NCI-H2081 (cell line): ENCODE data around the gene ZNF367.
A peak's percentile ranks its signal among the peaks of the same experiment; 100 is the strongest.

Experiments used
- DNase-seq, 2 experiments: peaks; one replicate each; lab custom pipeline; 2025; lab: John Stamatoyannopoulos, UW

Gene ZNF367

DNA sequence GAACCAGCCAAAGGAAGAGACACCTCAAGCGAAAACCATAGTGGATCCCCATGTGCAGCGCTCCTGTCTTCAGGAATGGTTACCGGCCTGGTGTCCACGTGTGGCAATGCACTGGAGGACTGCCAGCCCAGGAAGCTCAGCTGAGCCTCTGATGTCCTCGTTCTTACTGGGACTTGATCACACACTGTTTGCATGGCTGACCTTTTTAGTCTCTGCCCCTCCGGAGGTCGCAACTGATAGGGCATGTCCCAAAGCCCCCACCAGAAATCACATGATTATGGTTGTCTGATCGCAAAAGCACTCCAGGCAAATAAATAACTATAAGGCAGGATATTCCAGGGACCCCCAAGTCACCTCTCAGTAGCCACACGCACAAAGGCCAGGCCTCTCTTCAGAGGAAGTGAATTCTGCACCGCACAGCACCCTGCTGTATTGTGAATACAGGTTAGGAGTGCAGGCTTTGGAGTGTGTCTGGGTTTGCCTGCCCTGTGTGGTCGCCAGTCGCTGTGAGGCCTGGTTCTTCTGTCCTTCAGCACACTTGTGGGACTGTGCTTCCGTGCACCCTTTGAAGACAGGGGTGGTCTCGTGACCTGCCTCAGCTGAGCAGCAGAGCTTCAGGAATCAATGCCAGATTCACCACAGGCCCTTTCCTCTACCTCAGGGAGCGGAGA is 18.4 kb upstream of the ZNF367 start:
- DNase-seq, result no peak

- no peak for DNase-seq
Observed at GRCh38 chr9:96436063-96436455, 17.9 kb upstream of the ZNF367 start.

DNA sequence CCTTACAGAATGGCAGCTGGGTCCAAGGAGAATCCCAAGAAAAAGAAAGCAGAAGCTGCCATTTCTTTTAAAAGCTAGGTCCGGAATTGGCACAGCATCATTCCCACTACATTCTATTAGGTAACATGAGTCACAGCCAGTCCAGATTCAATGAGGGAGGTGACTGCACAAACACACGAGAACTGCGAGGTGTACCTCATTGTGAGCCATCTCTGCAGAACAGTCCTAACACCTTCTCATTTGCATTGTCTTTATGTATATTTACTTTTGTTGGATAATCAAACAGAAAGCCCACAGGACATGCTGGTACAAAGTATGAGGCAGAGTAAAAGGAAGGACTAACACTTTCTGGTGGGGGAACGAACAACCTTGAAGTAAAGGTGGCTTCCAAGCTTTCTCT is 17.2 kb upstream of the ZNF367 start:
- DNase-seq, result no peak

GRCh38 chr9:96430377-96430776 is 12.2 kb upstream of the ZNF367 start:
- DNase-seq, result no peak

DNA sequence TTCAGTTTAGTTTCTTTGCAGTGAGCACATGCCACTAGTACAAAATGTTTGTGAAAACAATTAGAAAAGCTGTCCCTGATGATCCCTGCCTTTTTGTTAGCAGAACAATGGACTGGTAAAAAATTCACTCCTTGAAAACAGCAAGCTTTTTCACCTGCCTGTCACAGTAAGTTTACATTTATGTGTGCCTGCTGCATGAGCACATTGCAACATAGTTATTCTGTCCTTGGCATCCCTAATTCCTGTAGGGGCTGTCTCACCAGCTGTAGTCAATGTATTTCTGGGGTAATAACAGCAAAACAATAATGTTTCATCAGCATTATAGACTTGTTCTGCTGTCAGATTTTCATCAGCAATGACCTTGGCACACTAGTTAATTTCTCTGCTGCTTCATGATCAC is 11.6 kb upstream of the ZNF367 start:
- DNase-seq, result no peak

DNA sequence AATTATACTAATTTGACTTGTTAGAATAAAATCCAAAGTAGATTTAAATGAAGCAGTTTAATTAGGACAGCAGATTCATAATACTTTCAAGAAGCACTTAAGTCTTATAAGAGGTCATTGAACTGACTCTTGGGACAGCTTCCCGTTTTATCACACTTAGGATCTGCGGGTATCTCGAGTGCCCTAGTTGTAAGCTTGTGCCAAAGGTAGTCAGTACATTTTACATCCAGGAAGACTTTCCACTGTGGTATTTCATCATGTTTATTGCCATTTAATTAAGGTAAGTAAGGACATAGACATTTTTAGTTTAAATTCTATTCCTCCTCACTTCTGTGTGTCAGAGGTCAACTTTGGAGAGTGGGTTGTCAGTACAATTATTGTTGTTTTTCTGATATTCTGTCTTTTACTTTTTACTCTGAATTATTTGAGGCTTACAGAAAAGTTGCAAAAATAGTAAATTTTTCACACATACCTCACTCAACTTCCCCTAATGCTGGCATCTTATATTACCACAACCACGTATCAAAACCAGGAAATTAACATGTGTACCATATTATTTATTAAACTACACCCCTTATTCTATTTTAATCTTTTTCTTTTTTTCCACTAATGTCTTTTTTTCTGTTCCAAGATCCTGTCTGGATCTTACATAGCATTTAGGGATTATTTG is 7.5 kb upstream of the ZNF367 start:
- no peak for DNase-seq

DNA sequence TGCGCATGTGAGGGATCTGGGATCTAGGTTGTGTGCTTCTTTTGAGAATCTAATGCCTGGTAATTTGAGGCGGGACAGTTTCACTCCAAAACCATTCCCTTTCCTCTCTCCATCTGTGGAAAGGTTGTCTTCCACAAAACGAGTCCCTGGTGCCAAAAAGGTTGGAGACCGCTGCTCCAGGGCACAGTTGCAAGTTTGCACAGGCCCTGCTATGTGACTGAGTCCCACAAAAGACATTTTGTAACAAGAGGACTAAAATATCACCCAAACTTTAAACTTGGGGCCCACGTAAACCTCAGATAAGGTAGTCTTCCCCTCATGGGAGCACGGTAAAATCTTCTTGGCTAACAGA is 5.8 kb upstream of the ZNF367 start:
- no peak for DNase-seq

DNA sequence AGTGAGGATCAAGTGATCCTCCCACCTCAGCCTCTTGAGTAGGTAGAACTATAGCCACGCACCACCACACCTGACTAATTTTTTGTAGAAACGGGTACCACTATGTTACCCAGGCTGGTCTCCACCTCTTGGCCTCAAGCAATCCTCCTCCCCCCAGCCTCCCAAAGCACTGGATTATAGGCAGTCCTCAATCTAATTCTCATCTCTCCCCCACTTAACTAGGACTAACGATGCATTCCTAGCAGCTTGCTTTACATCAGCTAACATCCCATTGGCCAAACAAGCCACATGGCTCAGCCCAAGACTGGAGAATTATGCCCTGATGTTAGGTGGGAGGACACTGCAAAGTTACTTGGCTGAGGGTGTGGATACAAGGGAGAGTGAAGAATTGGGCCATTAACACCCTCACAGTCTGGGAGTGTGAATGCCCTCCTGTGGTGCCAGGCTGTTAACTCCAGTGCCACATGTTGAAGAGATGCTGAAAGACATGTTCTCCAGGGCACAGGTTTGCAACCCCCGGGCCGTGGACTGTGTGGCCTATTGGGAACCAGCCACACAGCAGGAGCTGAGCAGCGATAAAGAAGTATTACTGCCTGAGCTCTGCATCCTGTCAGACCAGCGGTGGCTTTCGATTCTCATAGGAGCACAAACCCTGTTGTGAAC is 5.3 kb upstream of the ZNF367 start:
- DNase-seq, result no peak

GRCh38 chr9:96420468-96421219 is 2.5 kb upstream of the ZNF367 start:
- DNase-seq, result peak in 1 of 2 experiments; percentile 21

DNA sequence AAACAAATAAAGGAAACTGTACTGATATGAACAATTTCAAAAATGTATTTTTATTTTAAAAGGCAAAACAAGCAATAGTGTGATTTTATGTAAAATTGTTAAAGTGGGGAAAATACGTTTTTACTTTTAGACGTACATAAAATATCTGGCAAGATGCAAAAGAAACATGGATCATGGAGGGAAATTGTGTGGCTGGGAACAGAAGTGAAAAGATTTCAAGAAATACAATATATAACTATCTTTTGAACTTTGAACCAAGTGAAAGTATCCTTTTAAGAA is 1.5 kb upstream of the ZNF367 start:
- no peak for DNase-seq

DNA sequence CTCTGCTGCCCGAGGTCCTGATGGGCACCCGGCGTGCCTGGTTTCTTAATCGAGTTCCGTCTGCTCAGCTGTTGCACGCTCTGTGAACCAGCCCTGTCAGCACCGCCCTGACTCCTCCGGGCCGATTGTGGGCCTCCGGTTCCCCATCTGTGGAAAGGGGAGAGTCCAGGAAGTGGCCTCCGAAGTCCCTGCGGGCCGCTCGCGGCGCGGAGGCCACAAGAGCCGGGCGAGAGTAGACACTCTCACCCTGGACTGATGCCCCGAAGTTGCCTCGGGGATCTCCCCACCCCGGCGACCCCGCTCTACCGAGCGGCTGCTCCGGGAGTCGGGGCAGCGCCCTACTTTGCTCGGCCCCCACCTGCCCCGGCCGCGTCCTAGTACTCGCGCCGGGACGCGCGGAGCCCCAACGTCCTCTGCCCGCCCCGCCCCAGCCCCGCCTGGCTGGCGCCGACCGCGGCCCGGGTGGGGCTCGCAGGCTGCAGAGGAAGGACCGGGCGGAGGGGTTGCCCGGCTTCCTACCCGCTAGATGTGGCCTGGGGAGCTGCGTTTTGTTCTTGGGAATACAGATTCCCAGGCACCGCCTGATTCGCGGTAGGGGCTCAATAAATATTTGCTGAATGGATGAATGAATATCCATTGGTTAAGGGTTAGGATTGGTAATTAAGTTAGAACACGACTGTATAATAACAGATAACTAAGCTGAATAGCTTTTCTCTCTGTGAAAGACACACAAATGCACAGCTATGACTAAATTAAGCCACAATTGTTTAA is 935 bp upstream of the ZNF367 start:
- peak; percentile 83 to 92 for DNase-seq

DNA sequence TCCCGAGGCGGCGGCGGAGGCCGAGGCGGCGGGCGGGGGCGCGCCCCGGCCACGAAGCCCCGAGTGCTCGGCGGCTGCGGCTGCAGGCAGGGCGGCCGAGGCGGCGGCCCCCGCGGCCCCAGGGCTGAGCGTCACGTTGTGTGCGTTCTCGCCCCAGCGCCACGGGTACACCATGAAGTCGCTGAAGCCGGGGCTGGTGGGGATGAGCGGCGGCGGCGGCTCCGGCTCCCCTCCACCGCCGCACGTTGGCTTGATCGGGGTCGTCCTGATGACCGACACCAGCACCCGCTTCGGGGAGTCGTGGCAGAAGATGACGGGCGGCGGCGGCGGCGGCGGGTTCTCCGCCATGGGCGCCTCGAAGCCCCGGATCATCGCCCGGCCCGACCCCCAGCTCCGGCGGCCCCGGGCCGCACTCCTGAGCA is 498 bp downstream of the ZNF367 start:
- DNase-seq, result peak in 1 of 2 experiments; percentile 52

GRCh38 chr9:96417051-96417586 is 1.1 kb downstream of the ZNF367 start:
- peak; percentile 85 to 89 for DNase-seq

DNA sequence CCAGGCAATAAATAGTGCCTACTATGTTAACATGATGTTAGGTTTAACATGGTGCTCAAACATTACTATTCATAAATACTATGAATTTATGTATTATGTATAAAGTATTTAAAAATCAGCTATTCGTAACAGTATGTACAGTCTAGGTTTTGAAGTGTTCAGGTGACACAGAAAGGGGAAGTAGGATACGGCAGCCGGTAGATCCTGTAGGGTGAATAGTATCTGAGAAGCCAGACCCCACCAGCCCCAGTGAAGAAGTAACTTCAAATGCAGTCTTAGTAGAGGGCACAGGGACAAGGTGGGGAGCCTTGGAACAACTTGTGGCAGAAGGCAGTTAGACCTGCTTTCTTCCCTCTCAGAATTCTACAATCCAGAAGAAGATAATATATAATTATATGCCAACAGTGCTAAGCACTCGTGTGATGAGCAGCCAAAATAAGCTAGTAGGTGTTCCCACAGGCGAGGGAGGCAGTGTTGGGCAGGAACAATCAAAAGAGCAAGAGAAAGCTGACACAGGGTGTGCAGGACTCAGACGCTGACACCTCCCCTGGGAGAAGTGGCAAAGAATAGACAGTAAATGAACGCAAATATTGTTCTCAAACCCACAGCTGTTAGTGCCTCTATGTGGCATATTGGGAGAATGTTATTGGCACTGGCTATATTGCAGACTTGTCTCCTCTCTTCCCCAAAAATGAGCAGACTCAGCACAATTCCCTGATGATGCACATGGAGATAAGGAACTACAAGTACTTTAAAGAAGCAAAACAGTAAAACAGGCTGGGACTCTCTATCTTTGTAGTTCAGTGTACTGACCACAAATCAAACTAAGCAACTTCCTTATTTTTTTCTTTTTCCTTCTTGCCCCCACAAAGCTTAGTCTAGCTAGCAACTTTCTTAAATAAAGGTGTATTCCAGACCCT is 4.6 kb downstream of the ZNF367 start:
- DNase-seq, result peak; percentile 59 to 72

DNA sequence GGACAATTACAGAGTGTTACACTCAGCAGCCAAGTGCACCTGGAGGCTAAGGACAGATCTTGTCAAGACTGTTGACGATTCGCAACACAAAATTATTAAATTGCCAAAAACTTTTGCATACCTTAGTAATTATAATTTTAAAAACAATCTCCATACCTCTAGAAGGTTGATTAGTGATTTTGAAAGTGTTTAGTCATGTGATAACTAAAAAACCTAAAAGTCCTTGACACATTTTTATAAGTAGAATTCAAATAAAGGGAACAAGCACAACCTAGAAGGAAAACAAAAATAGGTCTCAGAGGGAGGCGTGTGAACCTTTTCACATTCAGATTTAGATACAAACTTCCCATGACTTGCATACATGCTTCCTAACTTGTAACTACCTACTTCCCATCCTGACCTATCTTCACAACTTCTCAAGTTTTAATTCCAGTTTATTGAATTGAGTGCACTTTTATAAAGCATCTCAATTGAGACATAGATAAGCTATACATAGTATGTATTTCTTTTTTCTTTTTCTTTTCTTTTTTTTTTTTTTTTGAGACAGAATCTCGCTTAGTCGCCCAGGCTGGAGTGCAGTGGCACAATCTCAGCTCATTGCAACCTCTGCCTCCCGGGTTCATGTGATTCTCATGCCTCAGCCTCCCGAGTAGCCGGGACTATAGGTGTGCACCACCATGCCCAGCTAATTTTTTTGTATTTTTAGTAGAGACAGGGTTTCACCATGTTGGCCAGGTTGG is 5.8 kb downstream of the ZNF367 start:
- no peak for DNase-seq

- DNase-seq, result no peak
Observed at GRCh38 chr9:96411129-96411838, 6.9 kb downstream of the ZNF367 start.

DNA sequence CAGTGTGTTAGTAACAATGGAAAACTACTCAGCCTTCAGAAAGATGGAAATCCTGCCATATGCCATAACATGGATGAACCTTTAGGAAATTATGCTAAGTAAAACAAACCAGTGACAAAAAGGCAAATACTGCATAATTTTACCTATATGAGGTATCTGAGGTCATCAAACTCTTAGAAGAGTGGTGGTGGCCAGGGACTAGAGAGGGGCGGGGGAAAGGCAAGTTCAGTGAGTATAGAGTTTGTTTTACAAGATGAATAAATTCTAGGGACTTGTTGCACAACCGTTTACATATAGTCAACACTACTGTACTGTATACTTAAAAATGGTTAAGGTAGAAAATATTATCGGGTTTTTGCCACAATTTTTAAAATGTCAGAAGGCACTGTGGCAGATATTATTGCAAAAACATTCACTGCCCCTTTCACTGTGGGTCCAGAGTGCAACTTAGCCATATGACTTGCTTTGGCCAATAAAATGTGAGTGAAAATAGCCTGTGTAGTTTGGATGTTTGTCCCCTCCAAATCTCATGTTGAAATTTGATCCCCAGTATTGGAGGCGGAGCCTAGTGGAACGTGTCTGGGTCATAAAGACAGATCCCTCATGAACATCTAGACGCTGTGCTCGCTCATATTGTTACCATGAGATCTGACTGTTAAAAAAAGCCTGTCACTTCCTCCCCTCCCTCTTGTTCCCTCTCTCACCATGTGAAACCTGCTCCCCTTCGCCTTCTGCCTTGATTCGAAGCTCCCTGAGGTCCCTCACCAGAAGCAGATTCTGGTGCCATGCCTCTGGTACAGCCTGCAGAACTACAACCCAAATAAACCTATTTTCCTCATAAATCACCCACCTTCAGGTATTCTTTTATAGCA is 9.5 kb downstream of the ZNF367 start:
- DNase-seq, result no peak

DNA sequence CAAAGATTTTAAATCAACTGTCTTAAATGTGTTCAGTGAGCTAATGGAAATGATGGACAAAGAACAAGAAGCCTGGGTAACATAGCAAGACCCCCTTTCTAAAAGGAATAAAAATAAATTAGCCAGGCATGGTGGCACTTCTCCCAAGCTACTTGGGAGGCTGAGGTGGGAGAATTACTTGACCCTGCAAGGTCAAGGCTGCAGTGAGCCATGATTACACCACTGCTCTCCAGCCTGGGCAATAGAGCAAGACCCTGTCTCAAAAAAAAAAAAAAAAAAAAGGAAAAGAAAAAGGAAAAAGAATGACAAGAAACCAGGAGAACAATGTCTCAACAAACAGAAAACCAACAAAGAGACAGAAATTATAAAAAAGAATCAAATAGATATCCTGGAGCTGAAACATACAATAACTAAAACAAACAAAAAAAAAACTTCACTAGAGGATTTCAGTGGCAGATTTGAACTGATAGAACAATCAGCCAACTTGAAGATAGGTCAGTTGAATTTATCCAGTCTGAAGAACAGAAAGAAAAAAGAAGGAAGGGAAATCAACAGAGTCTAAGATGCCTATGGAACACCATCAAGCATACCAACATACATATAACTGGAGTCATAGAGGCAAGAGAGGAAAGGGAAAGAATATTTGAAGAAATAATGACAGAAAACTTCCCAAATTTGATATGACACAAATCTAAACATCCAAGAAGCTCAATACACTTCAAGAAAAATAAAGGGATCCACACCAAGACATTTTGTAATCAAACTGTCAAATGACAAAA is 17.8 kb downstream of the ZNF367 start:
- no peak for DNase-seq
